ENCODE data around the gene KCNJ6.

KCNJ6 gene

DNA sequence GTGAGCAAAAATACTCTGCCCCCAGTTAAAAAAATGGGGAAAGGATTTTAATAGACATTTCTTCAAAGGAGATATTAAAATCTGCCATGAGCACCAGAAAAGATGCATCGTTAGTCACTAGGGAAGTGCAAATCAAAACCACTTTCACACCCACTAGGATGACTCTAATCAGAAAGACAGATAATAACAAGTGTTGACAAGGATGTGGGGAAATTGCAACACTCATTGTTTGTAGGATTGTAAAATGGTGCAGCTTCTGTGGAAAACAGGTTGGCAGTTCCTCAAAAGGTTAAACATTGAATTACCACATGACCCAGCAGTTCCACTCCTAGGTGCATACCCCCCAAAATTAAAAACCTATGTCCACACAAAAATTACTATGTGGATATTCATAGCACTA, 112.3 kb downstream of the KCNJ6 start:
- no peak overlapping the region for H3K27ac ChIP-seq (ENCODE audit: low read depth in 2 of 2, low read length in 2 of 2)
- H3K9me3 ChIP-seq (ENCODE audit: control insufficient read depth in 2 of 2, low read length in 2 of 2), result no peaks in the 10 kb centered on the region
- no peak overlapping the region for H3K9ac ChIP-seq (ENCODE audit: low read depth in 1 of 2, low read length in 2 of 2)
- no peaks in the 10 kb centered on the region for H3K4me1 ChIP-seq (ENCODE audit: control insufficient read depth in 2 of 2, insufficient read depth in 2 of 2, low read length in 2 of 2)
- peaks cover 0 to 8% of the 10 kb centered on the region in 2 donors for H3K27me3 ChIP-seq (ENCODE audit: control insufficient read depth in 2 of 2, insufficient read depth in 2 of 2, low read length in 2 of 2)
- H3K4me3 ChIP-seq (ENCODE audit: low read length in 2 of 2), result no peak overlapping the region
- no peaks in the 10 kb centered on the region for H3K36me3 ChIP-seq (ENCODE audit: control insufficient read depth in 2 of 2, insufficient read depth in 2 of 2, low read length in 2 of 2)

GRCh38 chr21:37803101-37803651, 113.1 kb downstream of the KCNJ6 start:
- Histone ChIP-seq H3K4me1 (ENCODE audit: control insufficient read depth in 2 of 2, insufficient read depth in 2 of 2, low read length in 2 of 2) (no peaks in the 10 kb centered on the region), H3K27ac (ENCODE audit: low read depth in 2 of 2, low read length in 2 of 2) (no peak overlapping the region), H3K27me3 (ENCODE audit: control insufficient read depth in 2 of 2, insufficient read depth in 2 of 2, low read length in 2 of 2) (peaks cover 3 to 8% of the 10 kb centered on the region in 2 donors), H3K36me3 (ENCODE audit: control insufficient read depth in 2 of 2, insufficient read depth in 2 of 2, low read length in 2 of 2) (no peaks in the 10 kb centered on the region), H3K4me3 (ENCODE audit: low read length in 2 of 2) (no peak overlapping the region), H3K9ac (ENCODE audit: low read depth in 1 of 2, low read length in 2 of 2) (no peak overlapping the region), H3K9me3 (ENCODE audit: control insufficient read depth in 2 of 2, low read length in 2 of 2) (no peaks in the 10 kb centered on the region)

DNA sequence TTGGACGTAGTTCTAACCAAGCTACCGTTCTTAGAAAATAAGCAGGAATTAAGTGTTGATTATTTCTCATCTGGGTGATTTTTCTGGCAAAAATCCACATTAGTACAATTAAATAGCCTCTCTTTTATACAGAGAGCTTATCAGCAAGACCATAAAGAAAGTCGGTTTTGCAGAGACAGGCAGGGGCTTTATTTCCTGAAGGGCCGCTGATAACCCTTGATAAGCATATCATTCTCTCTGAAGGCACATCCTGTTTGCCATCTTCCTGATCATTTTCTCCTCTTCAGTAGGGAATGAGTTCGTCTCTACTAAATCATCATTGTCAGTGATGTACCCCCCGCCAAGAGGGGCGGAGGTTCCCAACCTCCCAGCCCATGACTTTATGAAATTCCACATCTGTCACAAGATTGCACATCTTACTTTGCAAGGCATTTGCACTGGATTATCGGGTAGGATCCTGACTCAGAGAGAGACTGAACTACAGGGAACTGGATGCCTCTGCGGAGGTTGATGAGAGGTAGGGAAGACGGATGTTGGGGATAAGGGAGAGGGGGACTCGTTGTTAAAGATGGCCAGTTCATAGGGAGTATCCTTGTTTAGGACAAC, 115.7 kb downstream of the KCNJ6 start:
- H3K9ac ChIP-seq (ENCODE audit: low read depth in 1 of 2, low read length in 2 of 2), result no peak overlapping the region
- H3K27me3 ChIP-seq (ENCODE audit: control insufficient read depth in 2 of 2, insufficient read depth in 2 of 2, low read length in 2 of 2), result peaks cover 4 to 8% of the 10 kb centered on the region in 2 donors
- no peaks in the 10 kb centered on the region for H3K36me3 ChIP-seq (ENCODE audit: control insufficient read depth in 2 of 2, insufficient read depth in 2 of 2, low read length in 2 of 2)
- H3K4me3 ChIP-seq (ENCODE audit: low read length in 2 of 2), result no peak overlapping the region
- no peak overlapping the region for H3K27ac ChIP-seq (ENCODE audit: low read depth in 2 of 2, low read length in 2 of 2)
- no peaks in the 10 kb centered on the region for H3K4me1 ChIP-seq (ENCODE audit: control insufficient read depth in 2 of 2, insufficient read depth in 2 of 2, low read length in 2 of 2)
- no peaks in the 10 kb centered on the region for H3K9me3 ChIP-seq (ENCODE audit: control insufficient read depth in 2 of 2, low read length in 2 of 2)

- Histone ChIP-seq H3K27me3 (ENCODE audit: control insufficient read depth in 2 of 2, insufficient read depth in 2 of 2, low read length in 2 of 2) (peaks cover 4 to 8% of the 10 kb centered on the region in 2 donors), H3K9ac (ENCODE audit: low read depth in 1 of 2, low read length in 2 of 2) (no peak overlapping the region)
Observed at GRCh38 chr21:37800057-37800455, 116.2 kb downstream of the KCNJ6 start.

DNA sequence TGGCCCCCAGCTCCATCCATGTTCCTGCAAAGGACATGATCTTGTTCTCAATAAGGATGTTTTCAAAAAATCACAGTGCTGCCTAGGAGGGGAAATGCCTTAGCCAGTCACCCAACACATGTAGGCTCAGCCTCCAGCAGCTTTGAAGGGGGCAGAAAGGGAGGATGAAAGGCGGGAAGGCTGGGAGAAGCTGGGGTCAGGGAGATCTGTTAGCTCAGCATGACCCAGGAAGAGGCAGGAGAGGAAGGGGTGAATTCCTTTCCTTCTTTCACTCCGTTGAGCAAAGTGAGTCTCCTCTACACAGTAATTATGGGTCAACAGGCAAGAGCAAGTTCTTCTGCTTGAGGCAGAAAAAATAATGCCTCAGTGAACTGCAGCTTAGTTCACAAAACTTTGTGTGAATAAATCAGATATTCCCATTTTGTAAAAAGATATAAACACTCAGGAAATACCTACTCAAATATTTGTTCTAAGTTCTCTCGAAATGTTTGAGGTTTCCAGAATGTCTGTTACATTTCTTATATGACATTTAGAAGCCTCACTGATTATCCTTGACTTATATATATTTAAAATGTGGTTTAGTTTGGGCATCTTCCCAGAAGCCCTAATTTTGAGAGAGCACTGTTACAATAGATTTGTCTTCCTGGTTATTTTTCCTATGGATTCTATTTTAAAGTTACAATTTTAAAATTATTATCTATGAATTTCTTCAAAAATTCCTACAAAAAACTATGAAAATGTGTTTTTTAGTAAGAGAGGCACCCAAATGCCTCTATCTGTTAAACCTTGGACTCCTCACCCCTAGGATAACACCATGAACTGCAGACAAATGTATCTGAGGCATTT, 116.8 kb downstream of the KCNJ6 start:
- Histone ChIP-seq H3K9ac (ENCODE audit: low read depth in 1 of 2, low read length in 2 of 2) (no peak overlapping the region), H3K27ac (ENCODE audit: low read depth in 2 of 2, low read length in 2 of 2) (no peak overlapping the region), H3K27me3 (ENCODE audit: control insufficient read depth in 2 of 2, insufficient read depth in 2 of 2, low read length in 2 of 2) (peaks cover 4 to 8% of the 10 kb centered on the region in 2 donors), H3K4me1 (ENCODE audit: control insufficient read depth in 2 of 2, insufficient read depth in 2 of 2, low read length in 2 of 2) (no peaks in the 10 kb centered on the region), H3K36me3 (ENCODE audit: control insufficient read depth in 2 of 2, insufficient read depth in 2 of 2, low read length in 2 of 2) (no peaks in the 10 kb centered on the region), H3K9me3 (ENCODE audit: control insufficient read depth in 2 of 2, low read length in 2 of 2) (no peaks in the 10 kb centered on the region), H3K4me3 (ENCODE audit: low read length in 2 of 2) (no peak overlapping the region)

More at GRCh38 chr21:37800057-37800455, 116.2 kb downstream of the KCNJ6 start:
- Histone ChIP-seq H3K9me3 (ENCODE audit: control insufficient read depth in 2 of 2, low read length in 2 of 2) (no peaks in the 10 kb centered on the region), H3K4me1 (ENCODE audit: control insufficient read depth in 2 of 2, insufficient read depth in 2 of 2, low read length in 2 of 2) (no peaks in the 10 kb centered on the region), H3K4me3 (ENCODE audit: low read length in 2 of 2) (no peak overlapping the region), H3K36me3 (ENCODE audit: control insufficient read depth in 2 of 2, insufficient read depth in 2 of 2, low read length in 2 of 2) (no peaks in the 10 kb centered on the region), H3K27ac (ENCODE audit: low read depth in 2 of 2, low read length in 2 of 2) (no peak overlapping the region)

GRCh38 chr21:37797403-37797802, 118.9 kb downstream of the KCNJ6 start:
- H3K27ac ChIP-seq (ENCODE audit: low read depth in 2 of 2, low read length in 2 of 2), result no peak overlapping the region
- no peaks in the 10 kb centered on the region for H3K36me3 ChIP-seq (ENCODE audit: control insufficient read depth in 2 of 2, insufficient read depth in 2 of 2, low read length in 2 of 2)
- H3K4me3 ChIP-seq (ENCODE audit: low read length in 2 of 2), result no peak overlapping the region
- no peak overlapping the region for H3K9ac ChIP-seq (ENCODE audit: low read depth in 1 of 2, low read length in 2 of 2)
- peaks cover 4 to 8% of the 10 kb centered on the region in 2 donors for H3K27me3 ChIP-seq (ENCODE audit: control insufficient read depth in 2 of 2, insufficient read depth in 2 of 2, low read length in 2 of 2)
- no peaks in the 10 kb centered on the region for H3K9me3 ChIP-seq (ENCODE audit: control insufficient read depth in 2 of 2, low read length in 2 of 2)
- no peaks in the 10 kb centered on the region for H3K4me1 ChIP-seq (ENCODE audit: control insufficient read depth in 2 of 2, insufficient read depth in 2 of 2, low read length in 2 of 2)

DNA sequence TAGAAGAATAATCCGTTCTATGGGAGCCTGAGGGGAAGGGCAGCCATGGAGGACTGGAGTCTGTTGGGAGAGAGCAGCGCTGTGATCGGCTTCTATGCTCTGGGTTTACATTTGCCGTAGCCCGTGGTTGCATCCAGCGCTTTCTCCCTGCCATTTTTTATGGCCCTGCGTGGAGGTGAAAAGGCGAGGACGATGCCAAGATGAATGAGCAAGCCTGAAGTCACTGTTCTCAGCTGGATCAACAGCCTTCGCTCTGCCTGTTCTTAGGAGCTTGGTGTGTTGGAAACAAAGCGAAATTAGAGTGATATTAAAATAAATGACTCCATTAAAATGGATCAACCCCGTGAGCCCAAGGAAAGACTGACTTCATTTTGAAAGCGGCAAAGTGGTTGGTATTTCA, 120.2 kb downstream of the KCNJ6 start:
- Histone ChIP-seq H3K4me3 (ENCODE audit: low read length in 2 of 2) (no peak overlapping the region), H3K27me3 (ENCODE audit: control insufficient read depth in 2 of 2, insufficient read depth in 2 of 2, low read length in 2 of 2) (peaks cover 4 to 8% of the 10 kb centered on the region in 2 donors), H3K27ac (ENCODE audit: low read depth in 2 of 2, low read length in 2 of 2) (no peak overlapping the region), H3K9ac (ENCODE audit: low read depth in 1 of 2, low read length in 2 of 2) (no peak overlapping the region), H3K9me3 (ENCODE audit: control insufficient read depth in 2 of 2, low read length in 2 of 2) (no peaks in the 10 kb centered on the region), H3K4me1 (ENCODE audit: control insufficient read depth in 2 of 2, insufficient read depth in 2 of 2, low read length in 2 of 2) (no peaks in the 10 kb centered on the region), H3K36me3 (ENCODE audit: control insufficient read depth in 2 of 2, insufficient read depth in 2 of 2, low read length in 2 of 2) (no peaks in the 10 kb centered on the region)

DNA sequence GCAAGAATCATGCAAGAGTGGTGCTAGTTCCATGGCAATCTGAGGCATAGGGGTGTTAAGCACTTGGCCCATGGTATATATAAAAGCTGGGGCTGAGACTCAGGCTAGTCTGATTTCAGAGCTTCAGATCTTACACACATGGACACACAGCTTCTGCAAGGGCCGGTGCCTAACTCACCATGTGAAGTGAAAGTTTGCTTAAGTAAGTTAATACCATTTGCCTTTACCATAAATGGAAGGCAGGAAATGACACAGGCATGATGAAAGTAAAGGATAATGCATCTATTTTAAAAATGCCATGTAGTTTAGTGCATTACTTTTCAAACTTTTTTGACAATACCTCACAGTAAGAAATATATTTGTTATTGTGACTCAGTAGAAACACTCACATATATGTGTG, 122.6 kb downstream of the KCNJ6 start:
- Histone ChIP-seq H3K27me3 (ENCODE audit: control insufficient read depth in 2 of 2, insufficient read depth in 2 of 2, low read length in 2 of 2) (peaks cover 4% of the 10 kb centered on the region in 2 donors), H3K27ac (ENCODE audit: low read depth in 2 of 2, low read length in 2 of 2) (no peak overlapping the region), H3K9ac (ENCODE audit: low read depth in 1 of 2, low read length in 2 of 2) (no peak overlapping the region), H3K36me3 (ENCODE audit: control insufficient read depth in 2 of 2, insufficient read depth in 2 of 2, low read length in 2 of 2) (no peaks in the 10 kb centered on the region), H3K9me3 (ENCODE audit: control insufficient read depth in 2 of 2, low read length in 2 of 2) (no peaks in the 10 kb centered on the region), H3K4me3 (ENCODE audit: low read length in 2 of 2) (no peak overlapping the region), H3K4me1 (ENCODE audit: control insufficient read depth in 2 of 2, insufficient read depth in 2 of 2, low read length in 2 of 2) (no peaks in the 10 kb centered on the region)

DNA sequence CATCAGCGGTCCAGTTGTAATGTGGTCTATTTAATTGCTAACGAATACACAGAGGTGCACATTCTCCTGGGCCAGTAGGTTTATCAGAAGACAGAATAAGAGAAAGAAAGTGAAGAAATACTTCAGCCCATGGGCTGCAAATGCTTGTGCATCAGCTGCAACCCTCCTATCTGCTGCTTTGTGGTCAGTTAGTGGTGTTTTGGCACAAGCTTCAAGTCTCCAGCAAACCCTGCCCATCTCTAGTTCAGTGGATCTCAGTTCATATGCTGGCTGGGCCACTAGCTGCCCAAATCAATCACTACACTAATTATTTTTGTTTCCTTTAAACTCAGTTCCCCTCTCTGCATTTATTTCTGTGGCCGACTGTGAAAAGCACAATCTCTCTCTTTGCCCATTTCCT, 124.2 kb downstream of the KCNJ6 start:
- Histone ChIP-seq H3K4me3 (ENCODE audit: low read length in 2 of 2) (no peak overlapping the region), H3K9ac (ENCODE audit: low read depth in 1 of 2, low read length in 2 of 2) (no peak overlapping the region), H3K27me3 (ENCODE audit: control insufficient read depth in 2 of 2, insufficient read depth in 2 of 2, low read length in 2 of 2) (peaks cover 0 to 4% of the 10 kb centered on the region in 2 donors), H3K4me1 (ENCODE audit: control insufficient read depth in 2 of 2, insufficient read depth in 2 of 2, low read length in 2 of 2) (no peaks in the 10 kb centered on the region), H3K27ac (ENCODE audit: low read depth in 2 of 2, low read length in 2 of 2) (no peak overlapping the region), H3K36me3 (ENCODE audit: control insufficient read depth in 2 of 2, insufficient read depth in 2 of 2, low read length in 2 of 2) (no peaks in the 10 kb centered on the region), H3K9me3 (ENCODE audit: control insufficient read depth in 2 of 2, low read length in 2 of 2) (no peaks in the 10 kb centered on the region)

DNA sequence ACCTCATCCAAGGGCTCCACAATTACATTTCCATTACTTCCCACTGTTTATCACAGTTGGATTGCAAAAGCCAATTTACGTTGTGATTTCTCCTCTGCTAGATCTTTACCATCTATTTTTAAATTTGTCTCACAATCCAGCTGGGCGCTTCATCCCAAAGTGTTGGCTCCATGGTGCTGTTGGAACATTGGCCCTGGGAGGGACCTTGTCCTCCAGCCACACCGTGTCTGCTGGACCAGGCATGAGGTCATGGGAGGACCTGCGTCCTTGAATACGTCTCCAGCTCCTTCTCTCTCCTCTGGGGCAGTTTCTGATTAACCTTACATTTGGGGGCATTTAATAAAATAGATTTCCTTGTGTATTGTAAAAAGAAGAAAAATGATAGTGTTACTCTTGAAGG, 125.4 kb downstream of the KCNJ6 start:
- no peaks in the 10 kb centered on the region for H3K4me1 ChIP-seq (ENCODE audit: control insufficient read depth in 2 of 2, insufficient read depth in 2 of 2, low read length in 2 of 2)
- no peak overlapping the region for H3K4me3 ChIP-seq (ENCODE audit: low read length in 2 of 2)
- H3K36me3 ChIP-seq (ENCODE audit: control insufficient read depth in 2 of 2, insufficient read depth in 2 of 2, low read length in 2 of 2), result no peaks in the 10 kb centered on the region
- H3K27me3 ChIP-seq (ENCODE audit: control insufficient read depth in 2 of 2, insufficient read depth in 2 of 2, low read length in 2 of 2), result peaks cover 0 to 4% of the 10 kb centered on the region in 2 donors
- H3K9ac ChIP-seq (ENCODE audit: low read depth in 1 of 2, low read length in 2 of 2), result no peak overlapping the region
- H3K27ac ChIP-seq (ENCODE audit: low read depth in 2 of 2, low read length in 2 of 2), result no peak overlapping the region
- H3K9me3 ChIP-seq (ENCODE audit: control insufficient read depth in 2 of 2, low read length in 2 of 2), result no peaks in the 10 kb centered on the region
